ENCODE data around the gene SLC39A12. TPM values are rescaled to one million over a fixed set of nuclear protein-coding genes. Genes with fewer than 3 reads are reported as not detected.
A peak's percentile ranks its signal among the peaks of the same experiment; 100 is the strongest.

SLC39A12 gene
- total and polyA plus RNA-seq, 2 of the 8 experiments (the other 6 are each of a cell fraction or from before 2014, with no cell fraction given), result not detected

DNA sequence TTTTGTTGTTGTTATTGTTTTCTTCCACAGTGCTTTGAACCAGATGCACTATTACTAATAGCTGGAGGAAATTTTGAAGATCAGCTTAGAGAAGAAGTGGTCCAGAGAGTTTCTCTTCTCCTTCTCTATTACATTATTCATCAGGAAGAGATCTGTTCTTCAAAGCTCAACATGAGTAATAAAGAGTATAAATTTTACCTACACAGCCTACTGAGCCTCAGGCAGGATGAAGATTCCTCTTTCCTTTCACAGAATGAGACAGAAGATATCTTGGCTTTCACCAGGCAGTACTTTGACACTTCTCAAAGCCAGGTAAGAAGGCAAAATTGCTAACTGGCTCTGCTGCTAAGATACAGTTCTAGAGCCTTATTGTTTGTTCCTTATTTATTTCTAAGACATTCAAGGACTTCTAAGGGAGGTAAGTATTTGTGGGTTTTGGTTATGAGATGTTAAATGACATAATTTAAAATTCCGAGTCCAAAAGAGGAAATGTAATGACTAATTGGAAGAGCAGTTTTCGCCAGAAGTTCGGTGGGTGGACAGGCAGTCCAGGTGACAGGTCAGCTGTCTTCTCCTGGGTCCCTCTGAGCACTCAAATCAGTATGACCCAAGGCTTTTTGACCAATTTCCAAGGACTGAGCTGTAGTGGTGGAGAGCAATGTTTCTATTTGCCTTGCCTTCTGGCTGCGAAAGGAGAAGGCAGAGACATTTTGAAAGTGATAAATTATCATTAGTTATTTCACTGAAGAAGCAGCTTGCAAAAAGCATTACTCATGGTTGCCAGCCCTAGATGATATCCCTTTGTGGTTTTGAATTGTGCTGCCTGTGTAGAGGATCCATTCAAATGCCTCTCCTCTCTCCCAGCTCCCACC, 10.1 kb downstream of the SLC39A12 start:
- CTCF ChIA-PET (ENCODE audit: partially characterized antibody), result interaction anchor here (0.6 kb wide), 1 partner anchor 263 kb away, joined by 3 read pairs; no protein-coding TSS in a partner anchor
- DNase-seq (ENCODE audit: low read depth in 1 of 2, low spot score in 2 of 2) (no peak), FAIRE-seq (no peak)
- H3K4me1 ChIP-seq (replicated peaks in 1 of 4; ENCODE audit: control insufficient read depth in 3 of 4, insufficient read depth in 4 of 4, low read length in 3 of 4), result no peaks in the 10 kb centered on the region
- H3K23ac ChIP-seq (ENCODE audit: insufficient read length), result no peak overlapping the region
- no peaks in the 10 kb centered on the region for H3K23me2 ChIP-seq (ENCODE audit: low read depth, low read length)
- no peak overlapping the region for H3K4me3 ChIP-seq (ENCODE audit: extremely low read depth in 1 of 4, insufficient read depth in 2 of 4, low read depth in 3 of 4, low read length in 4 of 4)
- no peaks in the 10 kb centered on the region for H3K79me2 ChIP-seq (ENCODE audit: control insufficient read depth in 1 of 2, insufficient read depth in 2 of 2, low read length in 2 of 2)
- no peak overlapping the region for H3K14ac ChIP-seq (ENCODE audit: insufficient read length)
- no peak overlapping the region for H3K27ac ChIP-seq (ENCODE audit: low read depth, low read length)
- H3K9ac ChIP-seq (replicated peaks in 1 of 4; ENCODE audit: extremely low read depth in 1 of 4, low read depth in 3 of 4, low read length in 3 of 4), result no peak overlapping the region
- no peaks in the 10 kb centered on the region for H3K79me1 ChIP-seq (ENCODE audit: low read depth, low read length)
- no peaks in the 10 kb centered on the region for H3K27me3 ChIP-seq (replicated peaks in 1 of 4; ENCODE audit: control insufficient read depth in 3 of 4, extremely low read depth in 1 of 4, insufficient read depth in 3 of 4, low read length in 3 of 4)
- no peak overlapping the region for H3K4ac ChIP-seq (replicated peaks; ENCODE audit: insufficient read length, low read depth, low read length)
- POLR2A ChIA-PET (ENCODE audit: partially characterized antibody), result no interaction called here
- H3K36me3 ChIP-seq (ENCODE audit: control insufficient read depth in 2 of 4, insufficient read depth in 4 of 4, low read length in 3 of 4), result no peaks in the 10 kb centered on the region
- H3K18ac ChIP-seq (ENCODE audit: extremely low read depth, low read length), result no peak overlapping the region
- H2BK120ac ChIP-seq (replicated peaks; ENCODE audit: low read depth, low read length), result no peak overlapping the region
- peaks cover 0 to 7% of the 10 kb centered on the region in 2 experiments; a peak in 1 of 4 replicates for H3K9me3 ChIP-seq (ENCODE audit: insufficient read depth in 2 of 2, low read depth in 1 of 2, low read length in 1 of 2)
- no peak overlapping the region for H4K91ac ChIP-seq (replicated peaks; ENCODE audit: insufficient read length, low read length)
- H2BK5ac ChIP-seq (ENCODE audit: low read depth, low read length), result no peak overlapping the region
- no peak overlapping the region for H2BK20ac ChIP-seq (ENCODE audit: low read length)
- H2AFZ ChIP-seq (ENCODE audit: low read length), result peak overlapping the region; percentile 29; the same call in 1 of the 2 replicates
- H2BK12ac ChIP-seq (ENCODE audit: low read depth, low read length), result no peak overlapping the region
- H2BK15ac ChIP-seq (ENCODE audit: low read length), result no peak overlapping the region
- no peak overlapping the region for H4K5ac ChIP-seq (ENCODE audit: insufficient read length, low read depth, low read length)
- no peak overlapping the region for H4K8ac ChIP-seq (ENCODE audit: extremely low read depth, insufficient read depth, low read length)
- H2AK5ac ChIP-seq (ENCODE audit: low read depth, low read length), result no peak overlapping the region
- H3K56ac ChIP-seq (replicated peaks; ENCODE audit: insufficient read length, low read depth, low read length), result no peak overlapping the region
- WGBS, 2 experiments (ENCODE audit: extremely low coverage in 1 of 2, insufficient coverage in 1 of 2, insufficient read length in 1 of 2, insufficient replicate concordance in 2 of 2, low coverage in 1 of 2, low lambda C conversion rate in 2 of 2, missing lambda C conversion rate in 1 of 2), result 95% methylated on average over 4 of the region's 4 CpGs; no CpG with 5 or more reads in 1 of the 2 experiments
- H3K4me2 ChIP-seq (ENCODE audit: insufficient read depth in 1 of 2, low read depth in 2 of 2, low read length in 2 of 2), result no peak overlapping the region
- H4K20me1 ChIP-seq (replicated peaks in 1 of 2; ENCODE audit: control insufficient read depth in 1 of 2, insufficient read depth in 2 of 2, low read length in 2 of 2), result no peaks in the 10 kb centered on the region
- TF ChIP-seq YY1 (IDR thresholded peaks at IDR 0.05; ENCODE audit: low read depth, low read length) (no peak), FOSL1 (IDR thresholded peaks at IDR 0.05; ENCODE audit: insufficient read depth, low read depth, low read length) (no peak), BRCA1 (IDR thresholded peaks at IDR 0.05; ENCODE audit: low read depth, low read length) (no peak), CEBPB (IDR thresholded peaks at IDR 0.05; ENCODE audit: low read depth, low read length) (no peak)
